Kidney (tissue), 14 donors: ENCODE data around the gene TCF7L2. TPM values are rescaled to one million over a fixed set of nuclear protein-coding genes. Genes with fewer than 3 reads are reported as not detected.

Experiments used
- DNase-seq, 5 donors: peaks; one replicate each; pipeline ENCODE4 v3.0.0-alpha.2; 2013 to 2020
- FAIRE-seq: peaks from 2 replicates; lab custom pipeline; 2012; peaks lifted over from hg19 to GRCh38; lab: Jason Lieb, UNC
- H3K27ac ChIP-seq, 2 donors: one replicate each; pipeline ENCODE4 v1.7.0; 2013; ENCODE audit warnings: low read depth in 2 of 2, low read length in 2 of 2, inconsistent platforms in 1 of 2
- H3K27me3 ChIP-seq: one replicate; pipeline ENCODE4 v1.7.1; 2013; ENCODE audit warnings: low read length, inconsistent platforms; ENCODE audit not compliant: control insufficient read depth, insufficient read depth
- H3K36me3 ChIP-seq, 3 donors: one replicate each; pipeline versions ENCODE4 v1.7.0 to v1.7.1; 2013; ENCODE audit warnings: low read length in 3 of 3, control low read depth in 1 of 3, inconsistent platforms in 1 of 3; ENCODE audit not compliant: insufficient read depth in 3 of 3, control insufficient read depth in 2 of 3
- H3K4me1 ChIP-seq, 3 donors: one replicate each; pipeline versions ENCODE4 v1.7.0 to v1.7.1; 2013; ENCODE audit warnings: low read length in 3 of 3, inconsistent platforms in 1 of 3, low read depth in 1 of 3; ENCODE audit not compliant: control insufficient read depth in 2 of 3, insufficient read depth in 2 of 3
- H3K4me3 ChIP-seq, 3 donors: one replicate each; pipeline versions ENCODE4 v1.7.0 to v1.8.1; 2013; ENCODE audit warnings: low read length in 3 of 3, control low read depth in 1 of 3, inconsistent platforms in 1 of 3
- H3K9ac ChIP-seq, 3 donors: one replicate each; pipeline versions ENCODE4 v1.7.0 to v1.7.1; 2013; ENCODE audit warnings: low read length in 3 of 3, control low read depth in 1 of 3, inconsistent platforms in 1 of 3
- H3K9me3 ChIP-seq, 3 donors: one replicate each; pipeline versions ENCODE4 v1.7.0 to v1.7.1; 2013; ENCODE audit warnings: low read length in 3 of 3, control low read depth in 1 of 3, inconsistent platforms in 1 of 3; ENCODE audit not compliant: control insufficient read depth in 2 of 3, insufficient read depth in 1 of 3
- intact Hi-C: fragments of 100-400 bp; cut with DNase I; formaldehyde crosslinking; loops from one replicate; pipeline ENCODE4 v1.11.1; 2022
- polyA plus RNA-seq: library from polyadenylated mRNA; stranded (reverse); fragments of 350-450 nt; fragmentation: Illumina TruSeq; extraction: RNeasy Lipid Tissue Mini Kit (QIAGEN cat#74804); gene quantifications from one replicate; pipeline ENCODE4 v1.2.3, GENCODE V29; 2014; ENCODE audit warnings: low read depth, low replicate concordance; ENCODE audit not compliant: insufficient read depth
- total RNA-seq: library from RNA; stranded (reverse); fragmentation: NEBNext Ultra II Directional; extraction: Animal tissue kit (Norgen Biotek cat#: 25700); gene quantifications from one replicate; pipeline ENCODE4 v1.2.1, GENCODE V29; 2021
- TF ChIP-seq, protein P1 (sequence below): IDR thresholded peaks from 3 replicates; pipeline ENCODE4 v1.5.1; 2012; ENCODE audit warnings: mild to moderate bottlenecking, moderate library complexity, borderline replicate concordance; ENCODE audit not compliant: insufficient read depth; ENCODE audit errors: extremely low read depth
- donor health status: control.
- donor health status: control.
- donor health status: control.
- donor health status: control.
- donor health status: control.
- donor health status: DM: yes; HTN: yes; CAD: no.
- donor health status: Normal renal cell carcinoma (clear cell type).

TCF7L2 gene
- total and polyA plus RNA-seq, 2 donors from 2014 or later, result 6.5 to 32.4 TPM

DNA sequence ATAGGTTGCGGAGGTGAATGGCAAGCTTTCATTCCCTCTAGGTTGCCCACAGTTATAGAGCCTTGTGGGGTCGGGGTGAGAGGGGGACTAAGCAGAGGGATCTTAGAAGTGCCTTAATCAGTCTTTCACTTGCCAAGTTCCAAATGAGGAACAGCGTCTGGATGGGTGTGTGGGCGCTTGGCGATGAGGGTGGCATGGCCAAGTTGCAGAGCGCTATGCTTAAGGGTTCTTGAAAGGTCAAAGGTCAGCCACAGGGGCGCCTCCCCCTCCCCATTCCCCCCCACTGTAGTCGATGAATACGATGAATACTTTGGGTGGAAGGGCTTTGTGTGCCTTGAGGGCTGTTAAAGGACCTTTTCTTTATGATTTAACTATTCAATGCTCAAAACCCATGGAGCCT lies 185.0 kb downstream of the TCF7L2 start:
- DNase-seq, result no peak
- no peaks in the 10 kb centered on the region for H3K9me3 ChIP-seq
- H3K4me1 ChIP-seq, result peaks cover 0 to 6% (median 4%) of the 10 kb centered on the region in 3 donors
- no peak overlapping the region for H3K9ac ChIP-seq
- H3K36me3 ChIP-seq, result no peaks in the 10 kb centered on the region
- no peak overlapping the region for H3K27ac ChIP-seq
- no peak overlapping the region for H3K4me3 ChIP-seq
- intact Hi-C loops, result no loop called here
- FAIRE-seq, result no peak
- TF ChIP-seq, protein P1, sequence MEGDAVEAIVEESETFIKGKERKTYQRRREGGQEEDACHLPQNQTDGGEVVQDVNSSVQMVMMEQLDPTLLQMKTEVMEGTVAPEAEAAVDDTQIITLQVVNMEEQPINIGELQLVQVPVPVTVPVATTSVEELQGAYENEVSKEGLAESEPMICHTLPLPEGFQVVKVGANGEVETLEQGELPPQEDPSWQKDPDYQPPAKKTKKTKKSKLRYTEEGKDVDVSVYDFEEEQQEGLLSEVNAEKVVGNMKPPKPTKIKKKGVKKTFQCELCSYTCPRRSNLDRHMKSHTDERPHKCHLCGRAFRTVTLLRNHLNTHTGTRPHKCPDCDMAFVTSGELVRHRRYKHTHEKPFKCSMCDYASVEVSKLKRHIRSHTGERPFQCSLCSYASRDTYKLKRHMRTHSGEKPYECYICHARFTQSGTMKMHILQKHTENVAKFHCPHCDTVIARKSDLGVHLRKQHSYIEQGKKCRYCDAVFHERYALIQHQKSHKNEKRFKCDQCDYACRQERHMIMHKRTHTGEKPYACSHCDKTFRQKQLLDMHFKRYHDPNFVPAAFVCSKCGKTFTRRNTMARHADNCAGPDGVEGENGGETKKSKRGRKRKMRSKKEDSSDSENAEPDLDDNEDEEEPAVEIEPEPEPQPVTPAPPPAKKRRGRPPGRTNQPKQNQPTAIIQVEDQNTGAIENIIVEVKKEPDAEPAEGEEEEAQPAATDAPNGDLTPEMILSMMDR, result no peak
- no peaks in the 10 kb centered on the region for H3K27me3 ChIP-seq

DNA sequence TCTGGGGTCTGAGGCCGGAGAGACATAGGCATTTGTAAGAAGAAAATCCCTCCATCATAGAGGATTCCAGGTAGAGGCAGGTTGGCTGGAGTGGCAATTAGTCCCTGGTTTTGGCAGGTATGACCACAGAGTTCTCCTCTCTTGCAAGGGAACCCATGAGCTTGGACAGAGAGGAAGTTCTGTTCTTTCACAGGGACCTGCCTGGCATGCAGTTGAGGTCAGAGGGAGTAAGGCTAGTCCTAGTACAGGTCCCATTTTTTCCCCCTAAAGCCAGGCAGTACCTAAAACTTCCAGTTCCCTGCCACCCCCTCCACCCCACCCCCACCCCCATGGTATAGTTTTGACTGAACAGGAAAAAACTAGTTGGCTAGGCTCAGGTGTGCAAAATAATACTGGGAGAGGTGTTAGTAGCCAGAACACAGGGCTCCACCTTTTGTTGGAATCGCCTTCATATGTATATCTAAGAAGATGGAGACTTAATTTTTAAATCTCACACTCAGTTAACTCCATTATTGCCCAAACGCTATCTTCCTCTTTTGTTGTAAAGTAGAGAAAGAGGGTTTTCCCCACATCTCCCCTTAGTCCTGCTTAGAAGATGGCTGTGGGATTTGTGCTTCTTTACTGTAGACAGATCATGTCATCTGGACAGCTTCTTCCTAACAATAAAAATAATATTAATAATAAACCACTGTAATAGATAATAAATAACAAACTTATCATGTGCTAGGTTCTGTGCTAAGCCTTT lies 188.1 kb downstream of the TCF7L2 start:
- DNase-seq, result no peak
- H3K9ac ChIP-seq, result no peak overlapping the region
- peaks cover 0 to 5% (median 3%) of the 10 kb centered on the region in 3 donors for H3K4me1 ChIP-seq
- TF ChIP-seq, protein P1, result no peak
- no peak overlapping the region for H3K4me3 ChIP-seq
- H3K36me3 ChIP-seq, result peaks cover 0 to 7% (median 5%) of the 10 kb centered on the region in 3 donors
- intact Hi-C loops, result no loop called here
- H3K27me3 ChIP-seq, result no peaks in the 10 kb centered on the region
- no peak overlapping the region for H3K27ac ChIP-seq
- H3K9me3 ChIP-seq, result no peaks in the 10 kb centered on the region
- FAIRE-seq, result no peak

DNA sequence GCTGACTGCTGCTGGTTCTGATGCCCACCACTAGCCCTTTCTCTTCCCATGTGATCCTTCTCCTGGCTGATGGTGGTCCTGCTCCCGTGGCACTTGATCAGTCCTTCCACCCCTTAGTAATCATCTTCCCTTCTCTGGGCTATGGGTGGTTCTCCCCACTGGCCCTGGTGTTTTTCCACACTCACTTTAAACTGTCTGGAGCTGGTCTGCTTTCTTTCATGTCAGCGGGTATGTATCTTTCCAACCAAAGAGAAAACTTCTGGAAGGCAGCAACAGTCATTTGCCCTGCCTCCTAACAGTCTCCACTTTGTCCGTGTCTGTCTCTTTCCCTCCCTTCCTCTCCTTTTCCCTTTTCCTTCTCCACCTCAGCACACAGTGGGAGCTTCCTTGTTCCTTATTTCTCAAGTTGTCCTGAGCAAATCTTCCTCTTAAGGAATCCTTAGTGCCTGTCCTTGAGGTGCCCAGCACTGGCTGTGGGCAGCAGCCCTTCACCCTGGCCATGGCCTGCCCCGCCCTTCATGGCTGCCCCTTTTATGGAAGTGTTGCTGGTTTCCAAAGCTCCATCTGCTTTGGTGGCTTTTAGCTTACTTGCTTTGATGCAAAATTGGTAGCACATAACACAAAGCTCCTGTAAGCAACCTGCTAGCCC lies 189.0 kb downstream of the TCF7L2 start:
- DNase-seq, result no peak
- Histone ChIP-seq H3K4me1 (no peaks in the 10 kb centered on the region), H3K27ac (no peak overlapping the region), H3K27me3 (no peaks in the 10 kb centered on the region), H3K9ac (no peak overlapping the region), H3K4me3 (no peak overlapping the region), H3K36me3 (peaks cover 0 to 13% (median 5%) of the 10 kb centered on the region in 3 donors), H3K9me3 (no peaks in the 10 kb centered on the region)
- TF ChIP-seq, protein P1, result no peak
- intact Hi-C loops, result no loop called here
- FAIRE-seq, result no peak
